H1 (cell line): ENCODE data around the gene MTCH1. TPM values are rescaled to one million over a fixed set of nuclear protein-coding genes. Genes with fewer than 3 reads are reported as not detected.

Source experiments
- HDAC2 ChIP-seq, 2 experiments: fragments of 300-600 bp in 1 of 2; sonication (generic) in 1 of 2; IDR thresholded peaks; 2 replicates each; pipeline ENCODE4 v1.6.1; 2011 to 2012; ENCODE audit warnings: low read depth in 2 of 2, low read length in 2 of 2, mild to moderate bottlenecking in 2 of 2, moderate library complexity in 2 of 2, borderline replicate concordance in 1 of 2, inconsistent platforms in 1 of 2
- polyA plus RNA-seq, 7 experiments: library from polyadenylated mRNA; depleted of rRNA in 3 of 7; stranded (reverse) in 5 of 7; unstranded in 2 of 7; fragments of >200 nt in 5 of 7; fragments of 200-250 nt in 2 of 7; gene quantifications; 1 replicate in 5 of 7; 2 replicates in 1 of 7; 4 replicates in 1 of 7; pipeline versions ENCODE4 v1.2.1 to v1.2.3, GENCODE V29; 2011 to 2013; ENCODE audit warnings: missing spikeins in 2 of 7, mixed read lengths in 2 of 7
- total RNA-seq: library from RNA; stranded (reverse); fragmentation: NEBNext Ultra II Directional; extraction: Animal tissue kit (Norgen Biotek cat#: 25700); gene quantifications from 2 replicates; pipeline ENCODE4 v1.2.1, GENCODE V29; 2021

The MTCH1 gene
- total and polyA plus RNA-seq, 2 of the 8 experiments (the other 6 are each of a cell fraction or from before 2014, with no cell fraction given): 169 to 214 TPM

DNA sequence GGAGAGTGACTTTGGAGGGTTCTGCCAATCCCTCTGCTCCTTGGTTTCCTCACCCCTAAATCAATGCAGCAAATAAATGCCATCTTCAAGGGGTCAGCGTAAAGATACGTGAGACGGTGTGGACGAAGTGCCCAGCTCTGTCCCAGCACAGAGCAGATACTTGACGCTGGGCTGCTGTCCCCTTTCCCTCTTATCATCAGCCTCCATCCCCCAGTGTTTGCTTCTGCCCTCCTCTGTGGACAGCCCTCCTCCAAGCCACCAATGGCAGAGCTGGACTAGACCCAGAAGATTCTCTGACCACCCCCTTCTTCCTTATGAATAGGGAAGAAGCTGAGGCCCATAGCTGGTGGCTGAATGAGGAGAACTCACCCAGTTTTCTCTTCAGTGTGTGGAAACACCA, 49.2 kb downstream of the MTCH1 start (continued):
- TF ChIP-seq HDAC2 (IDR thresholded peaks at IDR 0.05; ENCODE audit: borderline replicate concordance in 1 of 2, low read depth in 2 of 2, low read length in 2 of 2): no peak
